ENCODE measurements around the gene METTL15. TPM values are rescaled to one million over a fixed set of nuclear protein-coding genes. Genes with fewer than 3 reads are reported as not detected.
A peak's percentile ranks its signal among the peaks of the same experiment; 100 is the strongest.

The METTL15 gene
- total RNA-seq, 1 experiment from 2014 or later: 9.1 TPM

GRCh38 chr11:28099715-28100114 lies 8.5 kb upstream of the METTL15 start:
- Histone ChIP-seq H4K91ac (ENCODE audit: insufficient read length, low read depth, low read length) (no peak overlapping the region), H3K79me2 (ENCODE audit: insufficient read depth, low read length) (no peaks in the 10 kb centered on the region; the same call in 1 of the 2 replicates), H2BK120ac (ENCODE audit: low read depth, low read length, poor library complexity, severe bottlenecking) (no peak overlapping the region), H2BK12ac (ENCODE audit: insufficient read length, low read depth, low read length) (no peak overlapping the region), H2BK15ac (ENCODE audit: low read depth, low read length) (no peak overlapping the region), H4K8ac (replicated peaks; ENCODE audit: insufficient read length, low read depth, low read length) (no peak overlapping the region), H2BK20ac (ENCODE audit: low read depth, low read length, poor library complexity, severe bottlenecking) (no peak overlapping the region), H3K23me2 (ENCODE audit: insufficient read length, low read depth, low read length, poor library complexity, severe bottlenecking) (no peaks in the 10 kb centered on the region), H3K27ac (ENCODE audit: insufficient read length, low read depth, low read length) (no peak overlapping the region), H3K56ac (ENCODE audit: insufficient read length, low read depth, low read length) (no peak overlapping the region), H3K4me2 (ENCODE audit: insufficient read depth, insufficient read length, low read length) (no peak overlapping the region), H3K23ac (ENCODE audit: insufficient read length, low read depth, low read length) (no peak overlapping the region), H2AK5ac (ENCODE audit: insufficient read length, low read length) (no peak overlapping the region), H3K9ac (ENCODE audit: extremely low read depth, insufficient read length, low read length) (no peak overlapping the region), H2BK5ac (ENCODE audit: insufficient read length, low read length) (no peak overlapping the region), H3K27me3 (ENCODE audit: insufficient read depth, low read length) (no peaks in the 10 kb centered on the region), H3K4ac (ENCODE audit: low read depth, low read length) (no peak overlapping the region), H3K4me1 (ENCODE audit: insufficient read depth, low read length) (no peaks in the 10 kb centered on the region), H3T11ph (ENCODE audit: low read length) (no peak overlapping the region), H4K20me1 (ENCODE audit: control insufficient read depth, insufficient read depth, insufficient read length) (no peaks in the 10 kb centered on the region), H3K9me3 (ENCODE audit: control insufficient read depth, low read depth, low read length) (no peaks in the 10 kb centered on the region), H3K14ac (ENCODE audit: insufficient read depth, low read length) (no peak overlapping the region), H3K79me1 (ENCODE audit: insufficient read depth, low read depth, low read length, poor library complexity, severe bottlenecking) (peaks cover 8% of the 10 kb centered on the region), H2AFZ (ENCODE audit: low read length) (no peak overlapping the region), H4K5ac (ENCODE audit: insufficient read length, low read depth, low read length) (no peak overlapping the region), H3K18ac (ENCODE audit: insufficient read length, low read depth, low read length) (no peak overlapping the region)
- Mint-ChIP-seq H3K4me3 (no peak overlapping the region), H3K4me1 (peaks cover 14 to 16% of the 10 kb centered on the region in 2 experiments), H3K27me3 (ENCODE audit: low read depth) (no peaks in the 10 kb centered on the region), H3K36me3 (ENCODE audit: insufficient read depth in 1 of 3, low read depth in 3 of 3) (peaks cover 3 to 24% (median 11%) of the 10 kb centered on the region in 3 experiments; a peak in 5 of 7 replicates), H3K27ac (peak overlapping the region; percentile 2 to 29 (median 2); a peak in 4 of 7 replicates), H3K9me3 (no peaks in the 10 kb centered on the region)
- WGBS (ENCODE audit: extremely low coverage, insufficient read length, low lambda C conversion rate): no CpG with 5 or more reads among the region's 1 CpG
- DNase-seq: no peak
- no peak for TF ChIP-seq CTCF (conservative IDR thresholded peaks at IDR 0.05)
